B cell (primary cell): ENCODE measurements around the gene FXYD4.

Experiments used
- EZH2 ChIP-seq: IDR thresholded peaks from 2 replicates; pipeline ENCODE4 v1.6.1; 2012; ENCODE audit warnings: borderline replicate concordance, low read depth, mild to moderate bottlenecking, moderate library complexity, low read length; ENCODE audit not compliant: insufficient read depth, poor library complexity, severe bottlenecking
- TF ChIP-seq, protein P1 (sequence below): fragments of 200-600 bp; IDR thresholded peaks from one replicate; pipeline ENCODE4 v1.8.0; 2022; ENCODE audit warnings: antibody characterized with exemption, mild to moderate bottlenecking

DNA sequence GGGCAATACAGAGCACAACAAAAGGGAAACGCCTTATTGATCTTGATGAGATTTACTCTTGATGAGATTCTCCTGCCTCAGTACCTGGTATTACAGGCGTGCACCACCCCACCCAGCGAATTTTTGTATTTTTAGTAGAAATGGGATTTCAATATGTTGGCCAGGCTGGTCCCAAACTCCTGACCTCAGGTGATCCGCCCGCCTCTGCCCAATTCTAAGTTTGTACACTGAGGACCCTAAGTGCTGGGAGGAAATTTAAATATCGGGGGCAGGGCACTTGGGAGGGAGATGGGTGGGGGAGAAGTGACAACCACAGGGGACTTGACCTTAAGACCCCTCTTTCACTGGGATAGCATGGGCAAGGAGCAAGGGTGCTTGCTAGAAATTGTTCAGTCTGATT, 23.4 kb downstream of the FXYD4 start:
- TF ChIP-seq, protein P1, sequence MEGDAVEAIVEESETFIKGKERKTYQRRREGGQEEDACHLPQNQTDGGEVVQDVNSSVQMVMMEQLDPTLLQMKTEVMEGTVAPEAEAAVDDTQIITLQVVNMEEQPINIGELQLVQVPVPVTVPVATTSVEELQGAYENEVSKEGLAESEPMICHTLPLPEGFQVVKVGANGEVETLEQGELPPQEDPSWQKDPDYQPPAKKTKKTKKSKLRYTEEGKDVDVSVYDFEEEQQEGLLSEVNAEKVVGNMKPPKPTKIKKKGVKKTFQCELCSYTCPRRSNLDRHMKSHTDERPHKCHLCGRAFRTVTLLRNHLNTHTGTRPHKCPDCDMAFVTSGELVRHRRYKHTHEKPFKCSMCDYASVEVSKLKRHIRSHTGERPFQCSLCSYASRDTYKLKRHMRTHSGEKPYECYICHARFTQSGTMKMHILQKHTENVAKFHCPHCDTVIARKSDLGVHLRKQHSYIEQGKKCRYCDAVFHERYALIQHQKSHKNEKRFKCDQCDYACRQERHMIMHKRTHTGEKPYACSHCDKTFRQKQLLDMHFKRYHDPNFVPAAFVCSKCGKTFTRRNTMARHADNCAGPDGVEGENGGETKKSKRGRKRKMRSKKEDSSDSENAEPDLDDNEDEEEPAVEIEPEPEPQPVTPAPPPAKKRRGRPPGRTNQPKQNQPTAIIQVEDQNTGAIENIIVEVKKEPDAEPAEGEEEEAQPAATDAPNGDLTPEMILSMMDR, result no peak
- no peak for TF ChIP-seq EZH2
